Endothelial cell of umbilical vein (primary cell): ENCODE results near the gene PTPMT1. TPM values are rescaled to one million over a fixed set of nuclear protein-coding genes. Genes with fewer than 3 reads are reported as not detected.

ENCODE experiments used
- BruUV-seq: library from RNA; stranded (reverse); fragments of 400-500 nt; replicated peaks from 2 replicates; lab custom pipeline; 2021; lab: Mats Ljungman, UMichigan
- CTCF ChIA-PET: fragments of 300-600, 350-600 bp; sonication (Branson Sonifier 250); formaldehyde crosslinking; loops from one replicate; lab custom pipeline; 2021; ENCODE audit warnings: antibody characterized with exemption, inconsistent platforms; lab: Charles Lee
- POLR2A ChIA-PET: fragments of 300-600, 350-600 bp; sonication (Branson Sonifier 250); formaldehyde crosslinking; loops from one replicate; lab custom pipeline; 2021; ENCODE audit warnings: antibody characterized with exemption, inconsistent platforms; lab: Charles Lee
- DNase-seq: peaks from one replicate; pipeline ENCODE4 v3.0.0-alpha.2; 2011; ENCODE audit warnings: low read depth, low spot score
- FAIRE-seq: peaks from 2 replicates; lab custom pipeline; 2011; peaks lifted over from hg19 to GRCh38; lab: Jason Lieb, UNC
- H2AFZ ChIP-seq: 2 replicates; pipeline ENCODE4 v1.6.0; 2012; ENCODE audit warnings: low read depth, low read length, control low read depth, inconsistent platforms
- H3K27ac ChIP-seq: 2 replicates; pipeline ENCODE4 v1.5.1; 2011; ENCODE audit warnings: low read depth, mild to moderate bottlenecking, control low read depth, low read length, moderate library complexity; ENCODE audit not compliant: insufficient read depth
- H3K27me3 ChIP-seq, 2 experiments: 2 replicates each; pipeline versions ENCODE4 v1.6.0 to v1.6.1; 2011; ENCODE audit warnings: low read length in 2 of 2, mixed read lengths in 1 of 2; ENCODE audit not compliant: control insufficient read depth in 2 of 2, insufficient read depth in 2 of 2
- H3K36me3 ChIP-seq, 2 experiments: 2 replicates in 1 of 2; 3 replicates in 1 of 2; pipeline ENCODE4 v1.5.1; 2011; ENCODE audit warnings: low read length in 2 of 2, mild to moderate bottlenecking in 1 of 2, moderate library complexity in 1 of 2; ENCODE audit not compliant: control insufficient read depth in 2 of 2, insufficient read depth in 2 of 2; ENCODE audit errors: extremely low read depth in 1 of 2
- H3K4me1 ChIP-seq: 3 replicates; pipeline ENCODE4 v1.5.1; 2011; ENCODE audit warnings: mild to moderate bottlenecking, low read length; ENCODE audit not compliant: control insufficient read depth, insufficient read depth; ENCODE audit errors: extremely low read depth
- H3K4me2 ChIP-seq: 2 replicates; pipeline ENCODE4 v1.6.1; 2011; ENCODE audit warnings: low read length, control low read depth, mixed read lengths; ENCODE audit not compliant: insufficient read depth
- H3K4me3 ChIP-seq, 3 experiments: fragments of 200-600 bp in 1 of 3; sonication (generic), shearing (Covaris generic) in 1 of 3; replicated peaks in 1 of 3; 2 replicates each; pipeline ENCODE4 v1.5.1; 2011 to 2016; ENCODE audit warnings: control low read depth in 3 of 3, low read length in 3 of 3, mild to moderate bottlenecking in 2 of 3, inconsistent platforms in 1 of 3, low read depth in 1 of 3, moderate library complexity in 1 of 3; ENCODE audit not compliant: insufficient read depth in 1 of 3
- H3K79me2 ChIP-seq: 2 replicates; pipeline ENCODE4 v1.6.0; 2012; ENCODE audit warnings: low read length, inconsistent platforms; ENCODE audit not compliant: control insufficient read depth, insufficient read depth
- H3K9ac ChIP-seq: replicated peaks from 2 replicates; pipeline ENCODE3; 2011; ENCODE audit warnings: low read length, control low read depth; ENCODE audit not compliant: insufficient read depth; ENCODE audit errors: extremely low read depth
- H3K9me1 ChIP-seq: replicated peaks from 3 replicates; pipeline ENCODE4 v1.6.0; 2011; ENCODE audit warnings: mild to moderate bottlenecking, low read length; ENCODE audit not compliant: control insufficient read depth, insufficient read depth; ENCODE audit errors: extremely low read depth
- H3K9me3 ChIP-seq: replicated peaks from 2 replicates; pipeline ENCODE4 v1.5.1; 2012; ENCODE audit warnings: low read length, inconsistent platforms; ENCODE audit not compliant: control insufficient read depth, insufficient read depth
- H4K20me1 ChIP-seq: replicated peaks from 2 replicates; pipeline ENCODE3; 2011; ENCODE audit warnings: mild to moderate bottlenecking, low read length; ENCODE audit not compliant: control insufficient read depth, insufficient read depth; ENCODE audit errors: extremely low read depth
- FOS ChIP-seq: IDR thresholded peaks from 2 replicates; pipeline ENCODE4 v1.6.1; 2011; ENCODE audit warnings: mild to moderate bottlenecking, low read length, moderate library complexity, borderline replicate concordance; ENCODE audit not compliant: insufficient read depth
- GATA2 ChIP-seq: IDR thresholded peaks from 2 replicates; pipeline ENCODE4 v1.7.0; 2011; ENCODE audit warnings: low read depth, mild to moderate bottlenecking, moderate library complexity, mixed read lengths, low read length; ENCODE audit not compliant: insufficient read length, insufficient read depth
- JUN ChIP-seq: IDR thresholded peaks from 2 replicates; pipeline ENCODE4 v1.6.1; 2011; ENCODE audit warnings: borderline replicate concordance, low read depth; ENCODE audit not compliant: insufficient read length, insufficient read depth
- MYC ChIP-seq: IDR thresholded peaks from one replicate; pipeline ENCODE4 v1.6.1; 2011; ENCODE audit warnings: mild to moderate bottlenecking, low read depth, low read length
- POLR2A ChIP-seq: IDR thresholded peaks from 2 replicates; pipeline ENCODE4 v1.6.1; 2012; ENCODE audit warnings: low read depth, mild to moderate bottlenecking, control low read depth, low read length
- dilution Hi-C: fragments of 300-500 bp; cut with MboI; formaldehyde crosslinking; loops from one replicate; pipeline ENCODE4 v1.15.0; 2019; ENCODE audit warnings: low sequenced_read_pairs; ENCODE audit not compliant: extremely low pct_ligation_motif_present
- intact Hi-C: fragments of 100-400 bp; cut with micrococcal nuclease; formaldehyde crosslinking; loops from one replicate; pipeline ENCODE4 v1.10.0; 2022
- polyA plus RNA-seq, 4 experiments: library from polyadenylated mRNA; depleted of rRNA in 3 of 4; stranded (reverse) in 3 of 4; unstranded in 1 of 4; fragments of >200 nt; gene quantifications; 2 replicates each; pipeline versions ENCODE4 v1.2.1 to v1.2.3, GENCODE V29; 2011 to 2012; ENCODE audit warnings: missing spikeins in 1 of 4
- total RNA-seq: library from RNA; stranded (reverse); gene quantifications from 2 replicates; pipeline ENCODE4 v1.2.3, GENCODE V29; 2021
- TF ChIP-seq, protein P1 (sequence below), 2 donors: IDR thresholded peaks; 1 replicate in 1 of 2; 2 replicates in 1 of 2; pipeline ENCODE4 v1.5.1; 2011; ENCODE audit warnings: low read length in 2 of 2, mild to moderate bottlenecking in 2 of 2, moderate library complexity in 2 of 2, control low read depth in 1 of 2, inconsistent platforms in 1 of 2, low read depth in 1 of 2; ENCODE audit not compliant: insufficient read depth in 1 of 2; ENCODE audit errors: extremely low read depth in 1 of 2

Gene PTPMT1
- total and polyA plus RNA-seq, 2 donors (not counting 3 experiments of a cell fraction or from before 2014, with no cell fraction given), result 44.6 to 83.1 TPM

DNA sequence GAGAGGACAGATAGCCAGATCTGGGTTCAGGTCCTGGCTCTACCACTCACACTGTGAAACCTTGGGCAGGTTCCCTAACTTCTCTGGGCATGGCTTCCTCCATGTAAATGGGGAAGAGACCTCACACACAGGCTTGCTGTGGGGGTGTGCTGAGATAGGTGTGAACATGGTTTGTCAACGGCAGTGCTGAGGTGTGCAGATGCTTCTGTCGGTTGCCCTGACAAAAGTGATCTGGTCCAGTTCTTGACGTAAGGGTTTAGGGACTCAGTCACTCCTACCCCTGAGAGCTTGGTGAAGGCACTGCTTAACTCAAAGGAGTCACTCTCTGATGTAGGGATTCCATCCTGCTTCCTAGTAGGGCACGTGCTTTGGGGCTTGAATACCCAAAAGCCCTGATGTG lies 26.9 kb downstream of the PTPMT1 start:
- no peak for DNase-seq
- Histone ChIP-seq H3K4me3 (no peak overlapping the region), H2AFZ (no peak overlapping the region), H3K9me1 (no peaks in the 10 kb centered on the region), H3K4me1 (peaks cover 10% of the 10 kb centered on the region), H3K4me2 (no peak overlapping the region), H3K9ac (no peak overlapping the region), H3K36me3 (no peaks in the 10 kb centered on the region), H3K27ac (no peak overlapping the region), H3K9me3 (no peaks in the 10 kb centered on the region), H3K27me3 (peaks cover 32 to 40% of the 10 kb centered on the region in 2 experiments), H4K20me1 (no peaks in the 10 kb centered on the region), H3K79me2 (no peaks in the 10 kb centered on the region)
- dilution Hi-C loops, result no loop called here
- ChIA-PET CTCF (interaction anchor here (0.6 to 1.3 kb wide), 3 partner anchors 25 to 180 kb away, joined by 3 to 5 read pairs (median 4); no protein-coding TSS in a partner anchor), POLR2A (interaction anchor here (0.5 kb wide), 1 partner anchor 126 kb away, joined by 4 read pairs; no protein-coding TSS in a partner anchor)
- no TSS peak for BruUV-seq
- no peak for FAIRE-seq
- no peak for TF ChIP-seq POLR2A
- TF ChIP-seq, protein P1, sequence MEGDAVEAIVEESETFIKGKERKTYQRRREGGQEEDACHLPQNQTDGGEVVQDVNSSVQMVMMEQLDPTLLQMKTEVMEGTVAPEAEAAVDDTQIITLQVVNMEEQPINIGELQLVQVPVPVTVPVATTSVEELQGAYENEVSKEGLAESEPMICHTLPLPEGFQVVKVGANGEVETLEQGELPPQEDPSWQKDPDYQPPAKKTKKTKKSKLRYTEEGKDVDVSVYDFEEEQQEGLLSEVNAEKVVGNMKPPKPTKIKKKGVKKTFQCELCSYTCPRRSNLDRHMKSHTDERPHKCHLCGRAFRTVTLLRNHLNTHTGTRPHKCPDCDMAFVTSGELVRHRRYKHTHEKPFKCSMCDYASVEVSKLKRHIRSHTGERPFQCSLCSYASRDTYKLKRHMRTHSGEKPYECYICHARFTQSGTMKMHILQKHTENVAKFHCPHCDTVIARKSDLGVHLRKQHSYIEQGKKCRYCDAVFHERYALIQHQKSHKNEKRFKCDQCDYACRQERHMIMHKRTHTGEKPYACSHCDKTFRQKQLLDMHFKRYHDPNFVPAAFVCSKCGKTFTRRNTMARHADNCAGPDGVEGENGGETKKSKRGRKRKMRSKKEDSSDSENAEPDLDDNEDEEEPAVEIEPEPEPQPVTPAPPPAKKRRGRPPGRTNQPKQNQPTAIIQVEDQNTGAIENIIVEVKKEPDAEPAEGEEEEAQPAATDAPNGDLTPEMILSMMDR (IDR thresholded peaks at IDR 0.05; ENCODE audit: extremely low read depth in 1 of 2, insufficient read depth in 1 of 2, low read depth in 1 of 2, low read length in 2 of 2), result no peak
- no peak for TF ChIP-seq JUN
- no peak for TF ChIP-seq FOS
- no peak for TF ChIP-seq MYC
- no peak for TF ChIP-seq GATA2
- intact Hi-C loops, result no loop called here
